Measurements from ENCODE around the gene SYNGR2.

SYNGR2 gene, protein sequence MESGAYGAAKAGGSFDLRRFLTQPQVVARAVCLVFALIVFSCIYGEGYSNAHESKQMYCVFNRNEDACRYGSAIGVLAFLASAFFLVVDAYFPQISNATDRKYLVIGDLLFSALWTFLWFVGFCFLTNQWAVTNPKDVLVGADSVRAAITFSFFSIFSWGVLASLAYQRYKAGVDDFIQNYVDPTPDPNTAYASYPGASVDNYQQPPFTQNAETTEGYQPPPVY

DNA sequence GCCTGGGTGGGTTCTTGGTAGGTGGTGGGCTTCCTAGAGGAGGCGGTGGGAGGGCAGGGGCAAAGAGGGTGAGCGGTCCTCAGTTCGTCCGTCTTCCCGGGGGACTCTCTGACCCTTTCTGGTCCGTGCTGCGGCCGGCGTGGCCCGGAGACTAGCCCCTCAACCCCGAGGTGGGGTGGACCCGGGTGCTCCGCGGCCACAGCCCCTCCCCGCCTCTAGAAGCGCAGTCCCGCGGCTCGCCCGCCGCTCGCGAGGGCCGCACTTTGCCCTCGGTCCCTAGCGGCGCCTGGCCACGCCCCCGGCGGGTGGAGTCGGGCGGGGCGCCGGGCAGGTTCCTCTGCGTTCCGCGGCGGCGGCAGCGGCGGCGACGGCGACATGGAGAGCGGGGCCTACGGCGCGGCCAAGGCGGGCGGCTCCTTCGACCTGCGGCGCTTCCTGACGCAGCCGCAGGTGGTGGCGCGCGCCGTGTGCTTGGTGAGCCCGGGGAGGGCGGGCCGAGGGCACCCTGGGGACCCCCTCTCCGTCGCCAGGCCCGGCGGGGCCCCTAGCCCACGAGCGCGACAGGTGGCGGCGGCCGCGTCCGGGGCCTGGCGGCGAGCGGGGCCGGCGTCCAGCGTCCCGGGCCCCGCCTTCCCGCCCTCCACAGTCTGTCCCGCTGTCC, at the start of gene SYNGR2:
SYNGR2 (plus strand) TSS at position 340 of the 661 bp plus-strand sequence; CDS start at position 376, 36 bp downstream.
- Mint-ChIP-seq H3K36me3 (ENCODE audit: insufficient read depth) (peaks cover 16% of the 10 kb centered on the region), H3K9me3 (no peaks in the 10 kb centered on the region), H3K4me3 (peak within 1 kb of the TSS; percentile 71), H3K27ac (ENCODE audit: low read depth) (peak within 1 kb of the TSS; percentile 64), H3K4me1 (peaks cover 37% of the 10 kb centered on the region), H3K27me3 (no peaks in the 10 kb centered on the region)
- ATAC-seq (replicated peaks; ENCODE audit: extremely low read depth, poor library complexity, severe bottlenecking) (peak; percentile 85), DNase-seq (ENCODE audit: low spot score in 2 of 2) (peak; percentile 77 to 79)

DNA sequence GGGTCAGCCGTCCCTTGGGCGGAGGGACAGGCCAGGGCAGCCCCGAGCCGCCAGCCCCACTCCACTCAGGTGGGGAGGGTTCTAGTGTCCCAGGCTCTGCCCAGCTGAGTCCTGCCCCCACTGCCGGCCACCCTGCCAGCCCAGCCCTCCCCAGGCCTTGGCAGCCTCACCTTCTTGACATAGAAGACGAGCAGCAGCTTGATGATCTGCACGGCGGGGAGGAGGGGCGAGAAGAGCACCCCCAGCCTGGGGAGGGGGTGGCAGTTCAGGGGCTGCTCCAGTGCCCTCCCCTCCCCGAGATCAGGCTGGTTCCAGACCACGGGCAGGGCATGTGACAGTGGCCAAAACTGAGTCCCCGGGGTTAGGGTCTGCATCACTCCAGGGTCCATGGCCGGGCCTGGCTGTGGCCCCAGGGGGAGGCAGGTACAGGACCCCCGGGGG, 49.6 kb upstream of the SYNGR2 start:
- H3K4me3 Mint-ChIP-seq = no peak overlapping the region
- peaks cover 83% of the 10 kb centered on the region for H3K36me3 Mint-ChIP-seq (ENCODE audit: insufficient read depth)
- peaks cover 52% of the 10 kb centered on the region for H3K4me1 Mint-ChIP-seq
- no peak for DNase-seq (ENCODE audit: low spot score in 2 of 2)
- ATAC-seq (replicated peaks; ENCODE audit: extremely low read depth, poor library complexity, severe bottlenecking) = no peak
- no peaks in the 10 kb centered on the region for H3K27me3 Mint-ChIP-seq
- no peak overlapping the region for H3K27ac Mint-ChIP-seq (ENCODE audit: low read depth)
- no peaks in the 10 kb centered on the region for H3K9me3 Mint-ChIP-seq

DNA sequence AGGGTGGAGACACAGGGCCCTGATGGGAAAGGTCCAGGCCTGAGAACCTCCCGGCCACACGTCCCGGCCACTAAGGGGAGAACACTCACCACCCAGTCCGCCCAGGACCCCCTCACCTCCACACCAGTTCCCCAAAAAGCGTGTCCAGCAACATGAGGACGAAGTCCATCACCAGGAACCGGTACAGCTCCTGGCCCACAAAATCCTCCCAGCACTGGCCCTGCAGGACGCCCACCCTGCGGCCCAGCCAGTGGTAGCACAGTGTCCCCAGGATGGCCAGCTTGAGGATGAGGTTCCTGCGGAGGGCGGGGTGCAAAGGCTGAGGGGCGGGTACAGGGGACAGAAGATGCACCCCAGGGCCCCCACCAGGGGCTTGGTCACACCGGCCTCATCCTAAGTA, 47.8 kb upstream of the SYNGR2 start:
- Mint-ChIP-seq H3K4me1 (peaks cover 46% of the 10 kb centered on the region), H3K4me3 (peak overlapping the region; percentile 100), H3K36me3 (ENCODE audit: insufficient read depth) (peaks cover 84% of the 10 kb centered on the region), H3K27ac (ENCODE audit: low read depth) (peak overlapping the region; percentile 84), H3K9me3 (no peaks in the 10 kb centered on the region), H3K27me3 (no peaks in the 10 kb centered on the region)
- no peak for DNase-seq (ENCODE audit: low spot score in 2 of 2)
- ATAC-seq (replicated peaks; ENCODE audit: extremely low read depth, poor library complexity, severe bottlenecking) = no peak

DNA sequence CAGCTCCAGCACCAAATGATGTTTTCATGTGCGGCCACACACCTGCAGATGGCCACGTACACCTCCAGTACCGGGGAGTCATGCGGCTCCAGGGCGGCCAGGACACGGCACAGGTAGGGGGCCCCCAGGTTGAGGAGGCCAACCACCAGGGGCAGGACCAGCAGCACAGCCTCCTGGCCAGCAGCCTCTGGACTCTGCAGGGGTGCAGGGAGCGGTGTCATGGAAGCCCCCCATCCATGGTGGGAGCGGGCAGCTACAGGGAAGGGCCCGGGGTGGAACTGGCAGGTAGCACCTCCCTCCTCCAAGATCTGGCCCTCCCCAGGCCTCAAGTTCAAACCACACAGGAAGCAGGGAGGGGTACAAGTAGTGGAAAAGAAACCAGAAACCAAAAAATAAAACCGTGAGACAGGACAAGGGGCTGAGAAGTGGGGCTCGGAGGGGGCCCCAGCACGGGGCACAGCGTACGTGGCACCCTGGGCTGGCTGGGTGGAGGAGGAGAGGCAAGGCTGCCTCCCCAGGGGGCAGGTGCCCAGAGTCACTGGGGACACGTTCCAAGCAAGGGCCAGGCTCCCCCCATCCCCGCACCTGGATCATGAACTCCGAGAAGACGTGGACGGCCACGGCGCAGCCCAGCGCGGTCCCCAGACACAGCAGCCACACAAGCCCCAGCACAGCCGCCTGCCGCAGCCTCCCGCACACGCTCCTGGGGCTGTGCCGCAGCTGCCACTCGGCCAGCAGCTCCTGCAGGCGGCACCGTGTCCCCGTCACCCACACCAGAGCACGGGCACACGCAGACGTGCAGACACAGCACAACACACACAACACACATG, 47.2 kb upstream of the SYNGR2 start:
- peak; percentile 69 for ATAC-seq (replicated peaks; ENCODE audit: extremely low read depth, poor library complexity, severe bottlenecking)
- Mint-ChIP-seq H3K9me3 (no peaks in the 10 kb centered on the region), H3K4me1 (peaks cover 52% of the 10 kb centered on the region), H3K36me3 (ENCODE audit: insufficient read depth) (peaks cover 87% of the 10 kb centered on the region), H3K27ac (ENCODE audit: low read depth) (peak overlapping the region; percentile 84), H3K4me3 (peak overlapping the region; percentile 100), H3K27me3 (no peaks in the 10 kb centered on the region)
- peak in 1 of 2 donors; percentile 37 for DNase-seq (ENCODE audit: low spot score in 2 of 2)

DNA sequence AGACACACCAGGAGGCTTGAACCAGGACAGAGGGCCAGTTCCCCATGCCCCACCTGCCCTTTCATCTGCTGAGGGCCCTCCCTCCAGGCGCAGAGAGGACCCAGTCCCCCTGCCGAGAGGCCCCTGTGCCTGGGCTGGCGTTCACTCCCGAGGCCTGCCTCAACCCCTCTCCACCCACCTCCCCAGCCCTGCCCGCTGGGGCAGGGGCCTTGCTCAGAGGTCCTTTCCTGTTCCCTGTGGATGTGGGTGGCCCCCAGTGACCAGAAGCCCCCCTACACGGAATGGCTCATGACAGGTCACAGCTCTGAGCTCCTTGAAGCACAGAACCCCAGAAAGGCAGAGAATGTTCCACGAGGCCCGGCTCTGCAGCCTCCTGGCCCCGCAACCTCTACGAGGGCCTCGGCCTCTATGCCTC, 46.6 kb upstream of the SYNGR2 start:
- H3K36me3 Mint-ChIP-seq (ENCODE audit: insufficient read depth) = peaks cover 90% of the 10 kb centered on the region
- DNase-seq (ENCODE audit: low spot score in 2 of 2) = no peak
- no peak for ATAC-seq (replicated peaks; ENCODE audit: extremely low read depth, poor library complexity, severe bottlenecking)
- peak overlapping the region; percentile 84 for H3K27ac Mint-ChIP-seq (ENCODE audit: low read depth)
- no peaks in the 10 kb centered on the region for H3K9me3 Mint-ChIP-seq
- H3K4me3 Mint-ChIP-seq = peak overlapping the region; percentile 100
- no peaks in the 10 kb centered on the region for H3K27me3 Mint-ChIP-seq
- H3K4me1 Mint-ChIP-seq = peaks cover 56% of the 10 kb centered on the region

DNA sequence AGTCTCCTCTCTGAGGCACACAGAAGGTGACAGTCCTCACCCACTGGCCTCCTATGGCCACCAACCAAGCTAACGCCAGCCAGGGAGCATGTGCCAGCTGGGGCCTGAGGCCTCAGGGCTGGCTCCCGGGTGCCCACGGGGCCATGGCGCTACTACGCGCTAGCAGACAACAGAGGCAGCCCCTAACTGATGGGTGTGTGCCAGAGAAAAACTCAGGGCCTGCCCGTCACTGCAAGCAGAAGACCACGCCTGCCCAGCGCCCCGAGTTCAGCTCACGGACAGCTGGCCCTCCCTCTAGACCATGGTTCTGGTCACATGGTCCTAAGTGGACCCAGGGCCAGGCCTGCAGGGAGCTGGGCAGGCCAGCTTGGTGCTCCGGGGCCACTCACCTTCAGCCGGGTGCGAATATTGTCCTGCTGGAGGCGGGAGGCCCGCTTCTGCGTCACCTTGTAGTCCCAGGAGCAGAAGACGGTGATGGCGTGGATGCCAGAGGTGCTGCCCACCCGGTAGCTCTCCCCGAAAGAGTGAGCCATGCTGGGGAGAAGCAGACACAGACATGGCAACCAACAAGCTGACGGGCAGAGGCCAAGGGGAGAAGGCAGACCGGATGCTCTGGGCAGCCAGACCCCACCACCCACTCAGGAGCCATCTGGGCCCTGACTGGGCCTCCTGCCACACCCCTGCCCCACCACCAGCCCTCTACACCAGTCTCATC, 46.0 kb upstream of the SYNGR2 start:
- Mint-ChIP-seq H3K36me3 (ENCODE audit: insufficient read depth) (peaks cover 89% of the 10 kb centered on the region), H3K27ac (ENCODE audit: low read depth) (peak overlapping the region; percentile 84)
- ATAC-seq (replicated peaks; ENCODE audit: extremely low read depth, poor library complexity, severe bottlenecking) = no peak

DNA sequence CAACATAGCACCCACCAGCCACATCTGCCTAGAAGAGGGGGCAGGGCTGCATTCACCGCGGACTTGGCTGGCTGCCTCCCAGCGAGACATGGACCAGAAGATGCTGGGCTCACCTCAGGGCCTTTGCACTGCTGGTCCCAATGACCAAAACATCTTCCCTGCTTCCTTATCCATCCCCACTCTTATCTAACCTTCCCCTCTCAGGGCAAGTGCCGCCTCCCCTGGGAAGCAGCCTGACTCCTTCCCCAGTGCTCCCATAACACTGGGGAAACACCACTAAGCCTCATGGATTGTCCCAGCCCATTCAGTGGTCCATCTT, 45.5 kb upstream of the SYNGR2 start:
- Mint-ChIP-seq H3K36me3 (ENCODE audit: insufficient read depth) (peaks cover 88% of the 10 kb centered on the region), H3K27ac (ENCODE audit: low read depth) (peak overlapping the region; percentile 84), H3K9me3 (no peaks in the 10 kb centered on the region), H3K27me3 (no peaks in the 10 kb centered on the region), H3K4me1 (peaks cover 52% of the 10 kb centered on the region), H3K4me3 (peak overlapping the region; percentile 100)
- no peak for DNase-seq (ENCODE audit: low spot score in 2 of 2)
- ATAC-seq (replicated peaks; ENCODE audit: extremely low read depth, poor library complexity, severe bottlenecking) = no peak

More for the DNA sequence above, 46.0 kb upstream of the SYNGR2 start:
- Mint-ChIP-seq H3K9me3 (no peaks in the 10 kb centered on the region), H3K4me1 (peaks cover 52% of the 10 kb centered on the region), H3K27me3 (no peaks in the 10 kb centered on the region), H3K4me3 (peak overlapping the region; percentile 100)
- DNase-seq (ENCODE audit: low spot score in 2 of 2) = no peak

DNA sequence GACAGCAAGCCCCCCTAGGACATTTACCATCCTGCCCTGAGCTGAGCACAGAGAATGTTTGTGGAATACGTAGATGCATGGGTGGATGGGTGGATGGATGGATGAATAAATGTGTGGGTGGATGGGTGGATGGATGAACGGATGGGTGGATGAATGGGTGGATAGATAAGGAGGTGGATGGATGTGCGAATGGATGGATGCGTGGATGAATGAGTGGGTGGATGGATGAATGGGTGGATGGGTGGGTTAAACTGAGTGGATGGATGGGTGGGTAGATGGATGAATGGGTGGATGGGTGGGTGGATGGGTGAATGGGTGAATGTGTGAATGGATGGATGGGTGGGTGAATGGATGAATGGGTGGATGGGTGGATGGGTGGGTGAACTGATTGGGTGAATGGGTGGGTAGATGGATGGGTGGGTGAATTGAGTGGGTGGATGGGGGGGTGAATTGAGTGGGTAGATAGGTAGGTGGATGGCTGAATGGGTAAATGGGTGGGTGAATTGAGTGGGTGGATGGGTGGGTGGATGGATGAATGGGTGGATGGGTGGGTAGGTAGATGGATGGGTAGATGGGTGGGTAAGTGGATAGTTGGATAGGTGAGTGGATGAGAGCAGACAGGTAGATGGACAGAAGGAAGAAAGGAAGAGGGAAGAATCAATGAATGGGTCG, 45.0 kb upstream of the SYNGR2 start:
- Mint-ChIP-seq H3K36me3 (ENCODE audit: insufficient read depth) (peaks cover 85% of the 10 kb centered on the region), H3K4me1 (peaks cover 52% of the 10 kb centered on the region), H3K4me3 (peak overlapping the region; percentile 100), H3K27ac (ENCODE audit: low read depth) (peak overlapping the region; percentile 84), H3K9me3 (no peaks in the 10 kb centered on the region), H3K27me3 (no peaks in the 10 kb centered on the region)
- ATAC-seq (replicated peaks; ENCODE audit: extremely low read depth, poor library complexity, severe bottlenecking) (no peak), DNase-seq (ENCODE audit: low spot score in 2 of 2) (no peak)

DNA sequence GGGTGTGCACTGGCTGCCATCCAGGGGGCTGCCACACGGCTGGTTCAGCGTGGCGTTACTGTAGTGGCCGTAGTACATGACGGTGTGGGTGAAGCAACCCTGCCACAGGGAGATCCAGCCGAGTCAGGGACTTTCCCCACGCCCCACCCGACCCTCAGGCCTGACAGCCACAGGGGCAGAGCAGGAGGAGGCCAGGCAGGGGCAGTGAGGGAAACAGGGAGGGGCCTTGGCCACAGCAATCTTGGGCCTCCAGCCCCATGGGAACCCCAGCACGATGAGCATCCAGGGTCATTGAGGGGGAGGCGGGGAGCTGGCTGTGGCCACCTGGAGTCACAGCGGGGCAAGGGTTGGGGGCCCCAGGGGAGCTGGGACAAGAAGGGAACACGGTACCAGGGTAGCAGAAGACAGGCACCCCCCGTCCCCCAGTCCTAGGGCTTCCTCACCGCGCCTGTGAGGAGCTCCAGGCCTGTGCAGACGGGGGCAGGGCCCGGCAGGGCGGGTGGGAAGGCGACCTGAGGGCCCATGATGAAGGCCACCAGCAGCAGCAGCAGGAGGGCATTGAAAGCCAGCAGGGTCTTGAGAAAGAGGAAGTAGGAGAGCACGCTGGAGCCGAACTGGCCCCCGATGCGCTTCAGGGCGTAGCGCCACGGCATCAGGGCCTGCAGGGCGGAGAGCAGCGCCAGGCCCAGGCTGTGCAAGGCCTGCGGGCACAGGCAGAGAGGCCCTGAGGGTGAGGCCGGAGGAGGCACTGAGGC, 44.1 kb upstream of the SYNGR2 start:
- peak overlapping the region; percentile 100 for H3K4me3 Mint-ChIP-seq
- no peaks in the 10 kb centered on the region for H3K27me3 Mint-ChIP-seq
- ATAC-seq (replicated peaks; ENCODE audit: extremely low read depth, poor library complexity, severe bottlenecking) (no peak), DNase-seq (ENCODE audit: low spot score in 2 of 2) (no peak)
- no peaks in the 10 kb centered on the region for H3K9me3 Mint-ChIP-seq
- peaks cover 58% of the 10 kb centered on the region for H3K4me1 Mint-ChIP-seq
- peak overlapping the region; percentile 84 for H3K27ac Mint-ChIP-seq (ENCODE audit: low read depth)
- peaks cover 84% of the 10 kb centered on the region for H3K36me3 Mint-ChIP-seq (ENCODE audit: insufficient read depth)

DNA sequence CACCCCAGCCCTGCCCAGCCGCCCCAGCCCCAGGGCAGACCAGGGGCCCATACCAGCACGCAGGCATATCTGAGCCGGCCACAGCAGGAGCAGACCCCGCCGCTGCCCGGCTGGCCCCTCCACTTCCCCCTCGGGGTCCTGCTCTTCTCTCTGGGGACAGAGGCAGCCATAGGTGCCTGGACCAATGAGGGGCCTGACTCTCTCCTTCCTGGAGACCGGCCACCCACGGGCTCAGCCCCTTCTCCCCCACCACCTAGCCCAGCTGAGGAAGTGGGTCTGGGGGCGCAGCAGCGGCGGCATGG, 43.6 kb upstream of the SYNGR2 start:
- DNase-seq (ENCODE audit: low spot score in 2 of 2) (no peak), ATAC-seq (replicated peaks; ENCODE audit: extremely low read depth, poor library complexity, severe bottlenecking) (no peak)
- Mint-ChIP-seq H3K4me1 (peaks cover 63% of the 10 kb centered on the region), H3K4me3 (peak overlapping the region; percentile 100), H3K27ac (ENCODE audit: low read depth) (peak overlapping the region; percentile 84), H3K9me3 (no peaks in the 10 kb centered on the region), H3K36me3 (ENCODE audit: insufficient read depth) (peaks cover 85% of the 10 kb centered on the region), H3K27me3 (no peaks in the 10 kb centered on the region)

DNA sequence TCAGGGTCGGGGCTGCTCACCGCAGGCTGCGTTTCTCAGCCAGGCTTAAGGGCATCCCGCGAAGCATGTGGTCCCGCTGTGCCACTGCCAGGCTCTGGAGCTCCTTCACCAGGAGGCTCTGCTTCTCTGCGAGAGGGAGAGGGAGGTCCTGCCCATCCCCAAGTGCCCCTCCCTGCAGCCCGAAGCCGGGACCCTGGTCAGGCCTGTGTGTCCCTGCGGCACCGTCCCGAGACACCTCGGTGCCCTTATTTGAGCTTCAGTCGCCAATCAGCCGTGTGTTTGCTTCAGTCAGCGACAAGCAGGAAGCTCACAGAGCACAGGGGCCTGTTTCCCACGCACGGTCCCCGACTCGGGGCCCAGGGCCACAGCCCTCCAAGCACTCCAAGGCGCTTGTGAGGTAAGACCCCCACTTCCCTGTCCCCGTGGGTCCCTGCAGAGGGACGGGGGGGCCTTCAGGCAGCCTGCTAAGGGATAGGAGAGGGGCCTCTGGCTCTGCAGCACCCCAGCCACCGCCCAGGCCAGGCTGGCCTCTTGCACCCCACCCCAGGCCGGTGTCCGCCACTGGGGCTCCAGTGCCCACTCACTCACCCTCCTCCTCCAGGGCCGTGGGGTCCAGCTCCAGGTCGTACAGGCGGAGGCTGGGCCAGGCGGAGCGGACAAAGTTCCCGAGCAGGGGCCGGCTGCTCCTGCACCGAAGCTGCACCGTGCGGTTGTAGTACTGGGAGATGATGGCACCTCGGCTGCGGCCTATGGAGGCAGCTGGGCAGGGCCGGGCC, 43.1 kb upstream of the SYNGR2 start:
- Mint-ChIP-seq H3K9me3 (no peaks in the 10 kb centered on the region), H3K27me3 (no peaks in the 10 kb centered on the region), H3K4me1 (peaks cover 67% of the 10 kb centered on the region), H3K4me3 (peak overlapping the region; percentile 100), H3K36me3 (ENCODE audit: insufficient read depth) (peaks cover 80% of the 10 kb centered on the region), H3K27ac (ENCODE audit: low read depth) (peak overlapping the region; percentile 84)
- DNase-seq (ENCODE audit: low spot score in 2 of 2) (no peak), ATAC-seq (replicated peaks; ENCODE audit: extremely low read depth, poor library complexity, severe bottlenecking) (no peak)
